WTC11 (cell line): ENCODE measurements around the gene GIPC1. TPM values are rescaled to one million over a fixed set of nuclear protein-coding genes. Genes with fewer than 3 reads are reported as not detected.

Experiments
- ATAC-seq: fragments of 200-7000 bp; cut with Tn5 transposase; 2 replicates; pipeline ENCODE4 v1.10.0; 2021; ENCODE audit warnings: mild to moderate bottlenecking, moderate library complexity
- CTCF ChIA-PET: fragments of 300-600 bp; sonication (Branson Sonifier 250); formaldehyde crosslinking; loops from one replicate; lab custom pipeline; 2021; ENCODE audit warnings: antibody characterized with exemption; lab: Charles Lee
- POLR2A ChIA-PET: fragments of 350-600 bp; sonication (Branson Sonifier 250); formaldehyde crosslinking; loops from one replicate; lab custom pipeline; 2021; ENCODE audit warnings: antibody characterized with exemption; lab: Charles Lee
- DNase-seq: peaks from one replicate; pipeline ENCODE4 v3.0.0; 2021; ENCODE audit warnings: low spot score
- H3K27ac Mint-ChIP-seq: 2 replicates; pipeline ENCODE4 v1.8.0; 2021; ENCODE audit warnings: mixed read lengths
- H3K27me3 Mint-ChIP-seq: 2 replicates; pipeline ENCODE4 v1.8.0; 2021; ENCODE audit warnings: low read depth, mild to moderate bottlenecking, moderate library complexity, mixed read lengths
- H3K36me3 Mint-ChIP-seq: 2 replicates; pipeline ENCODE4 v1.8.0; 2021; ENCODE audit warnings: mixed read lengths
- H3K4me1 Mint-ChIP-seq: 2 replicates; pipeline ENCODE4 v1.8.0; 2022; ENCODE audit warnings: mixed read lengths
- H3K4me3 Mint-ChIP-seq: 2 replicates; pipeline ENCODE4 v1.8.0; 2021; ENCODE audit warnings: mild to moderate bottlenecking, moderate library complexity, mixed read lengths
- H3K9me3 Mint-ChIP-seq: 2 replicates; pipeline ENCODE4 v1.8.0; 2021; ENCODE audit warnings: mixed read lengths
- ATF1 ChIP-seq: sonication (generic); formaldehyde crosslinking; IDR thresholded peaks from 2 replicates; pipeline ENCODE4 v1.8.1; 2023; ENCODE audit warnings: mild to moderate bottlenecking, moderate library complexity, missing genetic modification reagents
- FOXJ3 ChIP-seq: sonication (generic); formaldehyde crosslinking; IDR thresholded peaks from 2 replicates; pipeline ENCODE4 v1.9.0; 2021; ENCODE audit warnings: missing genetic modification reagents, mild to moderate bottlenecking, borderline replicate concordance
- JAZF1 ChIP-seq: fragments of 250-450 bp; sonication (Bioruptor Pico); IDR thresholded peaks from 2 replicates; pipeline ENCODE4 v1.9.0; 2021; ENCODE audit warnings: moderate library complexity, mild to moderate bottlenecking, inconsistent platforms
- SMAD3 ChIP-seq: sonication (generic); formaldehyde crosslinking; IDR thresholded peaks from 2 replicates; pipeline ENCODE4 v1.8.0; 2022; ENCODE audit warnings: missing genetic modification reagents, mild to moderate bottlenecking, borderline replicate concordance
- SMAD4 ChIP-seq: sonication (generic); formaldehyde crosslinking; IDR thresholded peaks from 2 replicates; pipeline ENCODE4 v1.8.0; 2022; ENCODE audit warnings: mild to moderate bottlenecking, missing genetic modification reagents
- SP1 ChIP-seq: sonication (generic); formaldehyde crosslinking; conservative IDR thresholded peaks from 2 replicates; pipeline ENCODE4 v1.8.1; 2022; ENCODE audit warnings: missing genetic modification reagents
- TCF7 ChIP-seq: sonication (generic); formaldehyde crosslinking; IDR thresholded peaks from 2 replicates; pipeline ENCODE4 v1.8.0; 2022; ENCODE audit warnings: mild to moderate bottlenecking, low read depth, missing genetic modification reagents, moderate library complexity
- TP53 ChIP-seq: sonication (generic); formaldehyde crosslinking; IDR thresholded peaks from 2 replicates; pipeline ENCODE4 v1.8.1; 2023; ENCODE audit warnings: mild to moderate bottlenecking, missing genetic modification reagents
- ZBTB21 ChIP-seq: sonication (generic); formaldehyde crosslinking; IDR thresholded peaks from 2 replicates; pipeline ENCODE4 v1.8.1; 2023; ENCODE audit warnings: mild to moderate bottlenecking, missing genetic modification reagents, borderline replicate concordance
- ZNF219 ChIP-seq: sonication (generic); formaldehyde crosslinking; IDR thresholded peaks from 2 replicates; pipeline ENCODE4 v1.8.0; 2023; ENCODE audit warnings: missing genetic modification reagents, mild to moderate bottlenecking, borderline replicate concordance
- ZNF232 ChIP-seq: sonication (generic); formaldehyde crosslinking; IDR thresholded peaks from 2 replicates; pipeline ENCODE4 v1.8.0; 2022; ENCODE audit warnings: mild to moderate bottlenecking, missing genetic modification reagents
- total RNA-seq: library from RNA; stranded (reverse); gene quantifications from 3 replicates; pipeline ENCODE4 v1.2.3, GENCODE V29; 2021
- TF ChIP-seq, protein P1 (sequence below): fragments of 250-450 bp; sonication (Bioruptor Pico); IDR thresholded peaks from 2 replicates; pipeline ENCODE4 v1.8.0; 2021; ENCODE audit warnings: mild to moderate bottlenecking
- TF ChIP-seq, protein P2 (sequence below): sonication (generic); formaldehyde crosslinking; IDR thresholded peaks from 2 replicates; pipeline ENCODE4 v1.8.0; 2022; ENCODE audit warnings: mild to moderate bottlenecking, missing genetic modification reagents
- TF ChIP-seq, protein P3 (sequence below): sonication (generic); formaldehyde crosslinking; IDR thresholded peaks from 2 replicates; pipeline ENCODE4 v1.8.0; 2022; ENCODE audit warnings: missing genetic modification reagents
- TF ChIP-seq, protein P4 (sequence below): sonication (generic); formaldehyde crosslinking; IDR thresholded peaks from 2 replicates; pipeline ENCODE4 v1.8.0; 2023; ENCODE audit warnings: mild to moderate bottlenecking, missing genetic modification reagents

GIPC1 gene
- total RNA-seq, 1 experiment from 2014 or later: 76.5 TPM

DNA sequence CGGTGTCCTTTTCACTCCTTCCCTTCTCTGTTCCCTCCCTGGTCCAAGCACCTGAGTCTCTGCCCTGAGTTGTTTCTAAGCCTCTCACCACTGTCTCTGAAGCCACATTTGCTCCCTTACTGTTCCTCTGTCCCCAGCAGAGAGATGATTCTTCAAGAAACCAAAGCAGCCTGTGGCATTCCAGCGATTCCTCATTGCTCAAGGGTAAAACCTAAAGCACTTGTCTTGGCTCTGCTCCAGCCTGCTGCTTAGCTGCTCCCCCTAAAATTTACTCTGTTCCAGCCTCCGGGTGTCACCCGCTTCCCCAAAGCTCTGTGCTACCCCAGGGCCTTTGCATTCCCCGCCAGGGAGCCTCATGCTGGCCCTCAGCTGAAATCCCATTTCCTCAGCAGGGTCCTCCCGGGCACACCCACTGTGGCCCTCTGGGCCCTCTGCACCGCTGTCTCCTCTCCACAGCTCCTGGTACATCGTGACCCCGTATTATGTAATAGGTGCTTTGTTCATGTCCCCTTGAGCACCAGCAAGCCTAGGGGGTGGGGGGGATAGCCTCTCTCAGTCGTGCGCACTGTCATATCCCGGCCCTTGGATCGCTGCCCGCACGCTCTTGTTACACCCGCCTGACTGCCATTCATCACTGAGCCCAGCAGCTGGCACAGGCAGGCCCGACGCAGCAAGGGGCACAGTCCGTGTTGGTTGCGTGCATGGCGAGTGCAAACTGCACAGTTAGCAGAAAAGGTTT is 49.2 kb upstream of the GIPC1 start:
- H3K9me3 Mint-ChIP-seq: no peaks in the 10 kb centered on the region
- TF ChIP-seq ZNF232 (CRISPR knock-in tag): no peak
- no peak for TF ChIP-seq SP1 (CRISPR knock-in tag)
- TF ChIP-seq TP53: no peak
- TF ChIP-seq SMAD4 (CRISPR knock-in tag): no peak
- no peak for TF ChIP-seq JAZF1 (CRISPR knock-in tag)
- no peak for TF ChIP-seq SMAD3 (CRISPR knock-in tag)
- TF ChIP-seq TCF7 (CRISPR knock-in tag): no peak
- TF ChIP-seq, protein P1, sequence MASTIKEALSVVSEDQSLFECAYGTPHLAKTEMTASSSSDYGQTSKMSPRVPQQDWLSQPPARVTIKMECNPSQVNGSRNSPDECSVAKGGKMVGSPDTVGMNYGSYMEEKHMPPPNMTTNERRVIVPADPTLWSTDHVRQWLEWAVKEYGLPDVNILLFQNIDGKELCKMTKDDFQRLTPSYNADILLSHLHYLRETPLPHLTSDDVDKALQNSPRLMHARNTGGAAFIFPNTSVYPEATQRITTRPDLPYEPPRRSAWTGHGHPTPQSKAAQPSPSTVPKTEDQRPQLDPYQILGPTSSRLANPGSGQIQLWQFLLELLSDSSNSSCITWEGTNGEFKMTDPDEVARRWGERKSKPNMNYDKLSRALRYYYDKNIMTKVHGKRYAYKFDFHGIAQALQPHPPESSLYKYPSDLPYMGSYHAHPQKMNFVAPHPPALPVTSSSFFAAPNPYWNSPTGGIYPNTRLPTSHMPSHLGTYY: no peak
- TF ChIP-seq, protein P2, sequence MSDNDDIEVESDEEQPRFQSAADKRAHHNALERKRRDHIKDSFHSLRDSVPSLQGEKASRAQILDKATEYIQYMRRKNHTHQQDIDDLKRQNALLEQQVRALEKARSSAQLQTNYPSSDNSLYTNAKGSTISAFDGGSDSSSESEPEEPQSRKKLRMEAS: no peak
- TF ChIP-seq, protein P3, sequence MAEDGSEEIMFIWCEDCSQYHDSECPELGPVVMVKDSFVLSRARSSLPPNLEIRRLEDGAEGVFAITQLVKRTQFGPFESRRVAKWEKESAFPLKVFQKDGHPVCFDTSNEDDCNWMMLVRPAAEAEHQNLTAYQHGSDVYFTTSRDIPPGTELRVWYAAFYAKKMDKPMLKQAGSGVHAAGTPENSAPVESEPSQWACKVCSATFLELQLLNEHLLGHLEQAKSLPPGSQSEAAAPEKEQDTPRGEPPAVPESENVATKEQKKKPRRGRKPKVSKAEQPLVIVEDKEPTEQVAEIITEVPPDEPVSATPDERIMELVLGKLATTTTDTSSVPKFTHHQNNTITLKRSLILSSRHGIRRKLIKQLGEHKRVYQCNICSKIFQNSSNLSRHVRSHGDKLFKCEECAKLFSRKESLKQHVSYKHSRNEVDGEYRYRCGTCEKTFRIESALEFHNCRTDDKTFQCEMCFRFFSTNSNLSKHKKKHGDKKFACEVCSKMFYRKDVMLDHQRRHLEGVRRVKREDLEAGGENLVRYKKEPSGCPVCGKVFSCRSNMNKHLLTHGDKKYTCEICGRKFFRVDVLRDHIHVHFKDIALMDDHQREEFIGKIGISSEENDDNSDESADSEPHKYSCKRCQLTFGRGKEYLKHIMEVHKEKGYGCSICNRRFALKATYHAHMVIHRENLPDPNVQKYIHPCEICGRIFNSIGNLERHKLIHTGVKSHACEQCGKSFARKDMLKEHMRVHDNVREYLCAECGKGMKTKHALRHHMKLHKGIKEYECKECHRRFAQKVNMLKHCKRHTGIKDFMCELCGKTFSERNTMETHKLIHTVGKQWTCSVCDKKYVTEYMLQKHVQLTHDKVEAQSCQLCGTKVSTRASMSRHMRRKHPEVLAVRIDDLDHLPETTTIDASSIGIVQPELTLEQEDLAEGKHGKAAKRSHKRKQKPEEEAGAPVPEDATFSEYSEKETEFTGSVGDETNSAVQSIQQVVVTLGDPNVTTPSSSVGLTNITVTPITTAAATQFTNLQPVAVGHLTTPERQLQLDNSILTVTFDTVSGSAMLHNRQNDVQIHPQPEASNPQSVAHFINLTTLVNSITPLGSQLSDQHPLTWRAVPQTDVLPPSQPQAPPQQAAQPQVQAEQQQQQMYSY (CRISPR knock-in tag): no peak
- no peak for TF ChIP-seq ZBTB21 (CRISPR knock-in tag)
- no peak for TF ChIP-seq FOXJ3 (CRISPR knock-in tag)
- ChIA-PET POLR2A (interaction anchor here (0.5 to 0.6 kb wide), 3 partner anchors 35 to 1712 kb away, joined by 4 to 5 read pairs (median 4); no protein-coding TSS in a partner anchor), CTCF (interaction anchor here (1.0 to 1.6 kb wide), 2 partner anchors 9 to 11 kb away, joined by 3 to 10 read pairs; no protein-coding TSS in a partner anchor)
- peaks cover 6% of the 10 kb centered on the region for H3K4me1 Mint-ChIP-seq
- no peaks in the 10 kb centered on the region for H3K27me3 Mint-ChIP-seq
- no peak for DNase-seq
- ATAC-seq: no peak
- H3K27ac Mint-ChIP-seq: no peak overlapping the region; the same call in 1 of the 2 replicates
- H3K36me3 Mint-ChIP-seq: peaks cover 7% of the 10 kb centered on the region
- H3K4me3 Mint-ChIP-seq: no peak overlapping the region

DNA sequence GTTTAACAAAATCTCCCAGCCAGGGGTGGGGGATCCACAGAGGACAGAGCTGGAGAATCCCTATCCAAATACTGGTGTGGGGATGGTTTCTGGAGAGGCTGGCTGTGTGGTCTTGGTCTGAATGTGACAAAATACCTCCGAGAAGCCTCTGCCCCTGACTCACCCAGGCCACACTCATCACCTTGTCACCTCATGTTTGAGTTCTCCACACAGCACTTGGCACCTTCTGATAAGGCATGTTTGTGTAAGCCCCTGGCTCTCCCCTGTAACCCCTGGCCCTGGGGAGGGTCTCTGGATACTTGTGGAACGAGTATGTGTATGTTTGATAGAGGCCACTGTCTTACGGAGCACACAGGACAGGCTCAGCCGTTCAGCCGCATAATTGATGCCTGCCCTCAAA is 48.1 kb upstream of the GIPC1 start:
- ATAC-seq (no peak), DNase-seq (no peak)
- Mint-ChIP-seq H3K36me3 (peaks cover 5% of the 10 kb centered on the region; the same call in 1 of the 2 replicates), H3K9me3 (no peaks in the 10 kb centered on the region), H3K4me1 (peaks cover 6% of the 10 kb centered on the region), H3K27ac (no peak overlapping the region), H3K4me3 (no peak overlapping the region), H3K27me3 (no peaks in the 10 kb centered on the region)
- ChIA-PET POLR2A (no interaction called here), CTCF (interaction anchor here (1.6 kb wide), 1 partner anchor 12 kb away, joined by 10 read pairs; no protein-coding TSS in a partner anchor)
- TF ChIP-seq, protein P4, sequence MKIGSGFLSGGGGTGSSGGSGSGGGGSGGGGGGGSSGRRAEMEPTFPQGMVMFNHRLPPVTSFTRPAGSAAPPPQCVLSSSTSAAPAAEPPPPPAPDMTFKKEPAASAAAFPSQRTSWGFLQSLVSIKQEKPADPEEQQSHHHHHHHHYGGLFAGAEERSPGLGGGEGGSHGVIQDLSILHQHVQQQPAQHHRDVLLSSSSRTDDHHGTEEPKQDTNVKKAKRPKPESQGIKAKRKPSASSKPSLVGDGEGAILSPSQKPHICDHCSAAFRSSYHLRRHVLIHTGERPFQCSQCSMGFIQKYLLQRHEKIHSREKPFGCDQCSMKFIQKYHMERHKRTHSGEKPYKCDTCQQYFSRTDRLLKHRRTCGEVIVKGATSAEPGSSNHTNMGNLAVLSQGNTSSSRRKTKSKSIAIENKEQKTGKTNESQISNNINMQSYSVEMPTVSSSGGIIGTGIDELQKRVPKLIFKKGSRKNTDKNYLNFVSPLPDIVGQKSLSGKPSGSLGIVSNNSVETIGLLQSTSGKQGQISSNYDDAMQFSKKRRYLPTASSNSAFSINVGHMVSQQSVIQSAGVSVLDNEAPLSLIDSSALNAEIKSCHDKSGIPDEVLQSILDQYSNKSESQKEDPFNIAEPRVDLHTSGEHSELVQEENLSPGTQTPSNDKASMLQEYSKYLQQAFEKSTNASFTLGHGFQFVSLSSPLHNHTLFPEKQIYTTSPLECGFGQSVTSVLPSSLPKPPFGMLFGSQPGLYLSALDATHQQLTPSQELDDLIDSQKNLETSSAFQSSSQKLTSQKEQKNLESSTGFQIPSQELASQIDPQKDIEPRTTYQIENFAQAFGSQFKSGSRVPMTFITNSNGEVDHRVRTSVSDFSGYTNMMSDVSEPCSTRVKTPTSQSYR (CRISPR knock-in tag): no peak
- TF ChIP-seq ZNF219 (CRISPR knock-in tag) (no peak), ATF1 (CRISPR knock-in tag) (no peak), ZBTB21 (CRISPR knock-in tag) (no peak)
